Measurements from ENCODE around the gene OSGIN1.

GRCh38 chr16:83913245-83913633 lies 39.8 kb upstream of the OSGIN1 start:
- TF ChIP-seq, protein P1, sequence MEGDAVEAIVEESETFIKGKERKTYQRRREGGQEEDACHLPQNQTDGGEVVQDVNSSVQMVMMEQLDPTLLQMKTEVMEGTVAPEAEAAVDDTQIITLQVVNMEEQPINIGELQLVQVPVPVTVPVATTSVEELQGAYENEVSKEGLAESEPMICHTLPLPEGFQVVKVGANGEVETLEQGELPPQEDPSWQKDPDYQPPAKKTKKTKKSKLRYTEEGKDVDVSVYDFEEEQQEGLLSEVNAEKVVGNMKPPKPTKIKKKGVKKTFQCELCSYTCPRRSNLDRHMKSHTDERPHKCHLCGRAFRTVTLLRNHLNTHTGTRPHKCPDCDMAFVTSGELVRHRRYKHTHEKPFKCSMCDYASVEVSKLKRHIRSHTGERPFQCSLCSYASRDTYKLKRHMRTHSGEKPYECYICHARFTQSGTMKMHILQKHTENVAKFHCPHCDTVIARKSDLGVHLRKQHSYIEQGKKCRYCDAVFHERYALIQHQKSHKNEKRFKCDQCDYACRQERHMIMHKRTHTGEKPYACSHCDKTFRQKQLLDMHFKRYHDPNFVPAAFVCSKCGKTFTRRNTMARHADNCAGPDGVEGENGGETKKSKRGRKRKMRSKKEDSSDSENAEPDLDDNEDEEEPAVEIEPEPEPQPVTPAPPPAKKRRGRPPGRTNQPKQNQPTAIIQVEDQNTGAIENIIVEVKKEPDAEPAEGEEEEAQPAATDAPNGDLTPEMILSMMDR (IDR thresholded peaks at IDR 0.05; ENCODE audit: low read depth, low read length, poor library complexity, severe bottlenecking), result no peak
- no peak for TF ChIP-seq EZH2phosphoT487 (IDR thresholded peaks at IDR 0.05; ENCODE audit: borderline replicate concordance, low read length)
